Panc1 (cell line): ENCODE results near the gene ZC3H7B. TPM values are rescaled to one million over a fixed set of nuclear protein-coding genes. Genes with fewer than 3 reads are reported as not detected.

Experiments
- ATAC-seq: fragments of 200-7000 bp; cut with Tn5 transposase; 2 replicates; pipeline ENCODE4 v1.9.1; 2020; ENCODE audit warnings: mild to moderate bottlenecking, moderate library complexity
- BruUV-seq: library from RNA; stranded (reverse); fragments of 400-500 nt; replicated peaks from 2 replicates; lab custom pipeline; 2021; lab: Mats Ljungman, UMichigan
- CTCF ChIA-PET: fragments of 300-600 bp; sonication (Branson Sonifier 250); formaldehyde crosslinking; loops from one replicate; lab custom pipeline; 2022; ENCODE audit warnings: antibody characterized with exemption; lab: Charles Lee
- POLR2A ChIA-PET: fragments of 300-600 bp; sonication (Branson Sonifier 250); formaldehyde crosslinking; loops from one replicate; lab custom pipeline; 2022; ENCODE audit warnings: antibody characterized with exemption; lab: Charles Lee
- DNase-seq: peaks from one replicate; pipeline ENCODE4 v3.0.0-alpha.2; 2010; ENCODE audit warnings: low read depth, low spot score
- H3K27ac ChIP-seq: 2 replicates; pipeline ENCODE4 v1.5.1; 2011; ENCODE audit warnings: mild to moderate bottlenecking, low read length, inconsistent platforms
- H3K27me3 ChIP-seq: fragments of 200-500 bp; sonication (Bioruptor generic); 2 replicates; pipeline ENCODE4 v1.6.0; 2014; ENCODE audit warnings: low read length, inconsistent platforms; ENCODE audit not compliant: control insufficient read depth, insufficient read depth
- H3K36me3 ChIP-seq: fragments of 200-500 bp; sonication (Bioruptor generic); 2 replicates; pipeline ENCODE4 v1.5.1; 2014; ENCODE audit warnings: inconsistent platforms, mild to moderate bottlenecking, low read length, moderate library complexity; ENCODE audit not compliant: control insufficient read depth, insufficient read depth
- H3K4me1 ChIP-seq: 2 replicates; pipeline ENCODE4 v1.5.1; 2011; ENCODE audit warnings: inconsistent platforms, mild to moderate bottlenecking, low read length, moderate library complexity; ENCODE audit not compliant: control insufficient read depth, insufficient read depth
- H3K4me3 ChIP-seq, 2 experiments: 2 replicates each; pipeline ENCODE4 v1.5.1; 2011 to 2012; ENCODE audit warnings: low read depth in 2 of 2, low read length in 2 of 2, mild to moderate bottlenecking in 2 of 2, inconsistent platforms in 1 of 2, moderate library complexity in 1 of 2
- H3K9me3 ChIP-seq: fragments of 200-500 bp; sonication (Bioruptor generic); 2 replicates; pipeline ENCODE4 v1.5.1; 2014; ENCODE audit warnings: low read depth, mild to moderate bottlenecking, inconsistent platforms, low read length, moderate library complexity; ENCODE audit not compliant: control insufficient read depth, insufficient read depth
- POLR2AphosphoS5 ChIP-seq: IDR thresholded peaks from 2 replicates; pipeline ENCODE4 v1.6.1; 2012; ENCODE audit warnings: mild to moderate bottlenecking, low read depth, low read length, moderate library complexity
- SIN3A ChIP-seq: IDR thresholded peaks from 2 replicates; pipeline ENCODE4 v1.6.1; 2012; ENCODE audit warnings: low read depth, mild to moderate bottlenecking, low read length, moderate library complexity, borderline replicate concordance; ENCODE audit not compliant: insufficient read depth
- TCF7L2 ChIP-seq: IDR thresholded peaks from 2 replicates; pipeline ENCODE4 v1.6.1; 2011; ENCODE audit warnings: mild to moderate bottlenecking, low read depth, low read length, inconsistent platforms
- in situ Hi-C: cut with HindIII; loops from 2 replicates; pipeline ENCODE4 v1.10.0; 2016; ENCODE audit warnings: low sequenced_read_pairs, low pct_unique_long_range_greater_than_20kb
- intact Hi-C: fragments of 100-400 bp; cut with micrococcal nuclease; formaldehyde crosslinking; loops from one replicate; pipeline ENCODE4 v1.10.0; 2022; ENCODE audit not compliant: unreplicated experiment
- total RNA-seq: library from RNA; stranded (reverse); gene quantifications from one replicate; pipeline ENCODE4 v1.2.1, GENCODE V29; 2021; ENCODE audit not compliant: unreplicated experiment
- TF ChIP-seq, protein P1 (sequence below): fragments of 450-650 bp; IDR thresholded peaks from 2 replicates; pipeline ENCODE4 v1.5.1; 2017; ENCODE audit warnings: mild to moderate bottlenecking
- TF ChIP-seq, protein P2 (sequence below), 2 experiments: IDR thresholded peaks; 2 replicates each; pipeline ENCODE4 v1.6.1; 2011 to 2012; ENCODE audit warnings: low read depth in 2 of 2, control low read depth in 1 of 2, low read length in 1 of 2, mild to moderate bottlenecking in 1 of 2, moderate library complexity in 1 of 2; ENCODE audit not compliant: insufficient read depth in 1 of 2

The ZC3H7B gene
- total RNA-seq, 1 experiment from 2014 or later: 62.0 TPM

DNA sequence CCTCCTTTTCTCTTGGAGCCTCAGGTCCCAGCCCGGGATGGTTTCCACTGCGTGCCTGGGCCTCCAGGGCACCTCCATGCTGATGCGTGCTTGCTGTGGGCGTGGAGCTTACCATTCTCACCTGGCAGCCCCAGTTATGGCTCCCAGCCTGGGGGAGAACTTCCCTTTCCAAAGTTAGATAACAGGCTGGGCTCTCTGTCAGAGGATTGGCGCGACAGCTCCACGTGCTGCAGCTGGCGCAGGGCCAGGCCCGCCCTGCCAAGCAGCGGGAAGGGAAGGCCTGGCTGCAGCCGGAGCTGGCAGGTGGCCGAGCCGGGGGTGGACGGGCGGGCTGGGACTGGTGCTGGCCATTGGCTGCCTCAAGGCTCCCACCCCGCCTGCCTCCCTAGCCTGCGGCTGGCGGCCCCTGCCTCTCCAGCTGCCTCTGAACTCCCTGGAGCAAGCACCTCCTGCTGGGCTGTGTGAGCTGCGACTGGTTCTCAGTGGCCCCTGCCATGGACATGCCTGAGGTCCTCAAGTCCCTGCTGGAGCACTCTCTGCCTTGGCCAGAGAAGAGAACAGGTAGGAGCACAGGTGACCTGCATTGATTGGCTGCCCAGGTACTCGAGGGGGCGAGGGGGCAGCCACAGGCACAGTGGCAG lies 65.8 kb downstream of the ZC3H7B start:
- no peak overlapping the region for H3K4me3 ChIP-seq
- no peaks in the 10 kb centered on the region for H3K9me3 ChIP-seq
- CTCF ChIA-PET: no interaction called here
- ATAC-seq (peak; percentile 76), DNase-seq (no peak)
- no TSS peak for BruUV-seq
- POLR2A ChIA-PET: interaction anchor here (0.6 kb wide), 1 partner anchor 1274 kb away, joined by 3 read pairs; no protein-coding TSS in a partner anchor
- H3K27ac ChIP-seq: no peak overlapping the region
- TF ChIP-seq, protein P1, sequence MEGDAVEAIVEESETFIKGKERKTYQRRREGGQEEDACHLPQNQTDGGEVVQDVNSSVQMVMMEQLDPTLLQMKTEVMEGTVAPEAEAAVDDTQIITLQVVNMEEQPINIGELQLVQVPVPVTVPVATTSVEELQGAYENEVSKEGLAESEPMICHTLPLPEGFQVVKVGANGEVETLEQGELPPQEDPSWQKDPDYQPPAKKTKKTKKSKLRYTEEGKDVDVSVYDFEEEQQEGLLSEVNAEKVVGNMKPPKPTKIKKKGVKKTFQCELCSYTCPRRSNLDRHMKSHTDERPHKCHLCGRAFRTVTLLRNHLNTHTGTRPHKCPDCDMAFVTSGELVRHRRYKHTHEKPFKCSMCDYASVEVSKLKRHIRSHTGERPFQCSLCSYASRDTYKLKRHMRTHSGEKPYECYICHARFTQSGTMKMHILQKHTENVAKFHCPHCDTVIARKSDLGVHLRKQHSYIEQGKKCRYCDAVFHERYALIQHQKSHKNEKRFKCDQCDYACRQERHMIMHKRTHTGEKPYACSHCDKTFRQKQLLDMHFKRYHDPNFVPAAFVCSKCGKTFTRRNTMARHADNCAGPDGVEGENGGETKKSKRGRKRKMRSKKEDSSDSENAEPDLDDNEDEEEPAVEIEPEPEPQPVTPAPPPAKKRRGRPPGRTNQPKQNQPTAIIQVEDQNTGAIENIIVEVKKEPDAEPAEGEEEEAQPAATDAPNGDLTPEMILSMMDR: no peak
- TF ChIP-seq TCF7L2 (no peak), SIN3A (no peak), POLR2AphosphoS5 (no peak)
- TF ChIP-seq, protein P2, sequence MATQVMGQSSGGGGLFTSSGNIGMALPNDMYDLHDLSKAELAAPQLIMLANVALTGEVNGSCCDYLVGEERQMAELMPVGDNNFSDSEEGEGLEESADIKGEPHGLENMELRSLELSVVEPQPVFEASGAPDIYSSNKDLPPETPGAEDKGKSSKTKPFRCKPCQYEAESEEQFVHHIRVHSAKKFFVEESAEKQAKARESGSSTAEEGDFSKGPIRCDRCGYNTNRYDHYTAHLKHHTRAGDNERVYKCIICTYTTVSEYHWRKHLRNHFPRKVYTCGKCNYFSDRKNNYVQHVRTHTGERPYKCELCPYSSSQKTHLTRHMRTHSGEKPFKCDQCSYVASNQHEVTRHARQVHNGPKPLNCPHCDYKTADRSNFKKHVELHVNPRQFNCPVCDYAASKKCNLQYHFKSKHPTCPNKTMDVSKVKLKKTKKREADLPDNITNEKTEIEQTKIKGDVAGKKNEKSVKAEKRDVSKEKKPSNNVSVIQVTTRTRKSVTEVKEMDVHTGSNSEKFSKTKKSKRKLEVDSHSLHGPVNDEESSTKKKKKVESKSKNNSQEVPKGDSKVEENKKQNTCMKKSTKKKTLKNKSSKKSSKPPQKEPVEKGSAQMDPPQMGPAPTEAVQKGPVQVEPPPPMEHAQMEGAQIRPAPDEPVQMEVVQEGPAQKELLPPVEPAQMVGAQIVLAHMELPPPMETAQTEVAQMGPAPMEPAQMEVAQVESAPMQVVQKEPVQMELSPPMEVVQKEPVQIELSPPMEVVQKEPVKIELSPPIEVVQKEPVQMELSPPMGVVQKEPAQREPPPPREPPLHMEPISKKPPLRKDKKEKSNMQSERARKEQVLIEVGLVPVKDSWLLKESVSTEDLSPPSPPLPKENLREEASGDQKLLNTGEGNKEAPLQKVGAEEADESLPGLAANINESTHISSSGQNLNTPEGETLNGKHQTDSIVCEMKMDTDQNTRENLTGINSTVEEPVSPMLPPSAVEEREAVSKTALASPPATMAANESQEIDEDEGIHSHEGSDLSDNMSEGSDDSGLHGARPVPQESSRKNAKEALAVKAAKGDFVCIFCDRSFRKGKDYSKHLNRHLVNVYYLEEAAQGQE (IDR thresholded peaks at IDR 0.05; ENCODE audit: insufficient read depth in 1 of 2, low read depth in 2 of 2, low read length in 1 of 2): no peak
- intact Hi-C loops (no loop called here), in situ Hi-C loops (no loop called here)
- no peaks in the 10 kb centered on the region for H3K27me3 ChIP-seq
- H3K36me3 ChIP-seq: no peaks in the 10 kb centered on the region
- peaks cover 14% of the 10 kb centered on the region for H3K4me1 ChIP-seq

- CTCF ChIA-PET: no interaction called here
- no peak overlapping the region for H3K4me3 ChIP-seq
- DNase-seq (no peak), ATAC-seq (peak; percentile 25; the same call in 1 of the 2 replicates)
- intact Hi-C loops: no loop called here
- BruUV-seq: no TSS peak
- TF ChIP-seq, protein P1: no peak
- TF ChIP-seq POLR2AphosphoS5 (no peak), SIN3A (no peak), TCF7L2 (no peak)
- TF ChIP-seq, protein P2 (IDR thresholded peaks at IDR 0.05; ENCODE audit: insufficient read depth in 1 of 2, low read depth in 2 of 2, low read length in 1 of 2): no peak
- H3K27ac ChIP-seq: no peak overlapping the region
- H3K9me3 ChIP-seq: no peaks in the 10 kb centered on the region
- POLR2A ChIA-PET: interaction anchor here (0.6 kb wide), 1 partner anchor 1274 kb away, joined by 3 read pairs; no protein-coding TSS in a partner anchor
- no peaks in the 10 kb centered on the region for H3K36me3 ChIP-seq
- in situ Hi-C loops: no loop called here
- H3K4me1 ChIP-seq: peaks cover 14% of the 10 kb centered on the region
- H3K27me3 ChIP-seq: no peaks in the 10 kb centered on the region
These were observed 66.6 kb downstream of the ZC3H7B start for GRCh38 chr22:41367680-41368542.
